Effector memory CD8-positive, alpha-beta T cell (primary cell): Measurements from ENCODE around the gene ZNF503.
A peak's percentile ranks its signal among the peaks of the same experiment; 100 is the strongest.

Source experiments
- ATAC-seq: fragments of 150-1000 bp; cut with Tn5 transposase; replicated peaks from 2 replicates; pipeline ENCODE4 v1.10.0; 2021; ENCODE audit warnings: mild to moderate bottlenecking, moderate library complexity
- DNase-seq, 3 experiments: peaks; one replicate each; pipeline ENCODE4 v3.0.0; 2021
- H3K27ac Mint-ChIP-seq, 2 donors: one replicate each; pipeline ENCODE4 v1.8.0; 2022; ENCODE audit warnings: mild to moderate bottlenecking in 2 of 2, mixed read lengths in 2 of 2, moderate library complexity in 2 of 2
- H3K27me3 Mint-ChIP-seq, 2 donors: one replicate each; pipeline ENCODE4 v1.8.0; 2022; ENCODE audit warnings: mixed read lengths in 2 of 2
- H3K36me3 Mint-ChIP-seq: one replicate; pipeline ENCODE4 v1.8.0; 2022; ENCODE audit warnings: mild to moderate bottlenecking, moderate library complexity, mixed read lengths; ENCODE audit not compliant: insufficient read depth
- H3K4me1 Mint-ChIP-seq, 2 donors: one replicate each; pipeline ENCODE4 v1.8.0; 2022; ENCODE audit warnings: low read depth in 2 of 2, mixed read lengths in 2 of 2
- H3K4me3 Mint-ChIP-seq, 2 donors: one replicate each; pipeline ENCODE4 v1.8.0; 2022; ENCODE audit warnings: mild to moderate bottlenecking in 2 of 2, mixed read lengths in 2 of 2, moderate library complexity in 2 of 2
- H3K9me3 Mint-ChIP-seq, 2 donors: one replicate each; pipeline ENCODE4 v1.8.0; 2022; ENCODE audit warnings: mixed read lengths in 2 of 2
- total RNA-seq, 9 experiments: gene quantifications; one replicate each; lab custom pipeline; 2026; lab: John Stamatoyannopoulos, UW

ZNF503 gene
- total RNA-seq = 0 to 1.5 (median 0) reads per million in 9 experiments

GRCh38 chr10:75401569-75402485 lies at the start of gene ZNF503:
ZNF503 (minus strand) TSS chr10:75401764; CDS start chr10:75401419, 345 bp downstream.
- peaks cover 10 to 17% of the 10 kb centered on the region in 2 donors for H3K4me1 Mint-ChIP-seq
- peaks cover 2% of the 10 kb centered on the region for H3K36me3 Mint-ChIP-seq
- H3K27me3 Mint-ChIP-seq = peaks cover 56 to 77% of the 10 kb centered on the region in 2 donors
- peak within 1 kb of the TSS; percentile 71 to 82 for H3K4me3 Mint-ChIP-seq
- ATAC-seq (peak; percentile 42), DNase-seq (no peak)
- H3K9me3 Mint-ChIP-seq = no peaks in the 10 kb centered on the region
- H3K27ac Mint-ChIP-seq = no peak within 1 kb of the TSS

GRCh38 chr10:75450644-75451640 lies 49.4 kb upstream of the ZNF503 start:
- no peaks in the 10 kb centered on the region for H3K9me3 Mint-ChIP-seq
- peaks cover 31 to 69% of the 10 kb centered on the region in 2 donors for H3K27me3 Mint-ChIP-seq
- no peak for ATAC-seq
- H3K36me3 Mint-ChIP-seq = no peaks in the 10 kb centered on the region
- H3K4me1 Mint-ChIP-seq = no peaks in the 10 kb centered on the region
- no peak for DNase-seq
- no peak overlapping the region for H3K4me3 Mint-ChIP-seq
- H3K27ac Mint-ChIP-seq = no peak overlapping the region

- Mint-ChIP-seq H3K4me3 (no peak overlapping the region), H3K36me3 (no peaks in the 10 kb centered on the region), H3K27ac (no peak overlapping the region), H3K9me3 (no peaks in the 10 kb centered on the region), H3K4me1 (no peaks in the 10 kb centered on the region), H3K27me3 (peaks cover 31 to 60% of the 10 kb centered on the region in 2 donors)
- ATAC-seq (no peak), DNase-seq (no peak)
These were observed 48.5 kb upstream of the ZNF503 start for GRCh38 chr10:75450075-75450445.

- Mint-ChIP-seq H3K4me3 (no peak overlapping the region), H3K4me1 (no peaks in the 10 kb centered on the region), H3K36me3 (no peaks in the 10 kb centered on the region), H3K27me3 (peaks cover 31 to 55% of the 10 kb centered on the region in 2 donors), H3K27ac (no peak overlapping the region), H3K9me3 (no peaks in the 10 kb centered on the region)
- DNase-seq (no peak), ATAC-seq (no peak)
These were observed 48.0 kb upstream of the ZNF503 start for GRCh38 chr10:75449382-75450074.

- Mint-ChIP-seq H3K36me3 (no peaks in the 10 kb centered on the region), H3K27ac (no peak overlapping the region), H3K4me3 (no peak overlapping the region), H3K9me3 (peaks cover 0 to 4% of the 10 kb centered on the region in 2 donors), H3K27me3 (peaks cover 29 to 41% of the 10 kb centered on the region in 2 donors), H3K4me1 (no peaks in the 10 kb centered on the region)
- no peak for DNase-seq
- ATAC-seq = no peak
These were observed 46.6 kb upstream of the ZNF503 start for GRCh38 chr10:75448166-75448565.

- ATAC-seq (no peak), DNase-seq (no peak)
- Mint-ChIP-seq H3K4me3 (no peak overlapping the region), H3K27ac (no peak overlapping the region), H3K4me1 (no peaks in the 10 kb centered on the region), H3K36me3 (no peaks in the 10 kb centered on the region), H3K27me3 (peaks cover 33 to 34% of the 10 kb centered on the region in 2 donors), H3K9me3 (peaks cover 7 to 8% of the 10 kb centered on the region in 2 donors)
These were observed 44.9 kb upstream of the ZNF503 start for GRCh38 chr10:75446508-75446907.

- Mint-ChIP-seq H3K36me3 (no peaks in the 10 kb centered on the region), H3K4me3 (no peak overlapping the region), H3K9me3 (peaks cover 7 to 8% of the 10 kb centered on the region in 2 donors), H3K4me1 (no peaks in the 10 kb centered on the region), H3K27ac (no peak overlapping the region), H3K27me3 (peaks cover 29 to 34% of the 10 kb centered on the region in 2 donors)
- DNase-seq (no peak), ATAC-seq (no peak)
These were observed 43.3 kb upstream of the ZNF503 start for GRCh38 chr10:75444781-75445386.

- no peaks in the 10 kb centered on the region for H3K4me1 Mint-ChIP-seq
- peaks cover 7 to 8% of the 10 kb centered on the region in 2 donors for H3K9me3 Mint-ChIP-seq
- no peaks in the 10 kb centered on the region for H3K36me3 Mint-ChIP-seq
- H3K4me3 Mint-ChIP-seq = no peak overlapping the region
- ATAC-seq (no peak), DNase-seq (no peak)
- no peak overlapping the region for H3K27ac Mint-ChIP-seq
- peaks cover 33 to 41% of the 10 kb centered on the region in 2 donors for H3K27me3 Mint-ChIP-seq
These were observed 41.8 kb upstream of the ZNF503 start for GRCh38 chr10:75443362-75443761.

GRCh38 chr10:75441682-75442081 lies 40.1 kb upstream of the ZNF503 start:
- H3K9me3 Mint-ChIP-seq = peaks cover 7 to 8% of the 10 kb centered on the region in 2 donors
- DNase-seq (no peak), ATAC-seq (no peak)
- no peaks in the 10 kb centered on the region for H3K4me1 Mint-ChIP-seq
- no peak overlapping the region for H3K27ac Mint-ChIP-seq
- H3K36me3 Mint-ChIP-seq = no peaks in the 10 kb centered on the region
- no peak overlapping the region for H3K4me3 Mint-ChIP-seq
- peaks cover 38 to 42% of the 10 kb centered on the region in 2 donors for H3K27me3 Mint-ChIP-seq

- DNase-seq (no peak), ATAC-seq (no peak)
- Mint-ChIP-seq H3K4me1 (no peaks in the 10 kb centered on the region), H3K36me3 (no peaks in the 10 kb centered on the region), H3K27me3 (peaks cover 40 to 46% of the 10 kb centered on the region in 2 donors), H3K27ac (no peak overlapping the region), H3K4me3 (no peak overlapping the region), H3K9me3 (peaks cover 7 to 8% of the 10 kb centered on the region in 2 donors)
These were observed 39.6 kb upstream of the ZNF503 start for GRCh38 chr10:75441196-75441595.

- no peak for DNase-seq
- Mint-ChIP-seq H3K27ac (no peak overlapping the region), H3K9me3 (peaks cover 7 to 8% of the 10 kb centered on the region in 2 donors), H3K4me1 (no peaks in the 10 kb centered on the region), H3K4me3 (no peak overlapping the region), H3K36me3 (no peaks in the 10 kb centered on the region), H3K27me3 (peaks cover 45 to 49% of the 10 kb centered on the region in 2 donors)
- ATAC-seq = no peak
These were observed 38.8 kb upstream of the ZNF503 start for GRCh38 chr10:75440271-75440793.

- no peak for ATAC-seq
- H3K4me3 Mint-ChIP-seq = no peak overlapping the region
These were observed 38.2 kb upstream of the ZNF503 start for GRCh38 chr10:75439811-75440210.

More at GRCh38 chr10:75439811-75440210, 38.2 kb upstream of the ZNF503 start:
- H3K27me3 Mint-ChIP-seq = peaks cover 49 to 50% of the 10 kb centered on the region in 2 donors
- H3K9me3 Mint-ChIP-seq = peaks cover 7 to 8% of the 10 kb centered on the region in 2 donors
- no peaks in the 10 kb centered on the region for H3K4me1 Mint-ChIP-seq
- no peak overlapping the region for H3K27ac Mint-ChIP-seq
- DNase-seq = no peak
- H3K36me3 Mint-ChIP-seq = no peaks in the 10 kb centered on the region
